Measurements from ENCODE around the gene DGKG.

DGKG gene

GRCh38 chr3:186366206-186366605 lies 4.2 kb upstream of the DGKG start:
- no peak for DNase-seq

- DNase-seq = no peak
Measured at GRCh38 chr3:186365202-186365974, 3.4 kb upstream of the DGKG start.

GRCh38 chr3:186362988-186363387 lies 954 bp upstream of the DGKG start:
- no peak for DNase-seq

- no peak for DNase-seq
Measured at GRCh38 chr3:186362537-186362842, 456 bp upstream of the DGKG start.

GRCh38 chr3:186361246-186361761 lies 730 bp downstream of the DGKG start:
- DNase-seq = no peak

GRCh38 chr3:186360779-186361178 lies 1.3 kb downstream of the DGKG start:
- DNase-seq = no peak

GRCh38 chr3:186359078-186359477 lies 3.0 kb downstream of the DGKG start:
- no peak for DNase-seq

- DNase-seq = no peak
Measured at GRCh38 chr3:186356152-186356551, 5.9 kb downstream of the DGKG start.

GRCh38 chr3:186354100-186354499 lies 7.9 kb downstream of the DGKG start:
- no peak for DNase-seq

GRCh38 chr3:186352369-186352768 lies 9.7 kb downstream of the DGKG start:
- DNase-seq = no peak

GRCh38 chr3:186342197-186342596 lies 19.8 kb downstream of the DGKG start:
- DNase-seq = no peak

- DNase-seq = no peak
Measured at GRCh38 chr3:186340204-186340603, 21.8 kb downstream of the DGKG start.

GRCh38 chr3:186339180-186339918 lies 22.7 kb downstream of the DGKG start:
- no peak for DNase-seq

GRCh38 chr3:186333256-186333655 lies 28.8 kb downstream of the DGKG start:
- DNase-seq = no peak

GRCh38 chr3:186330772-186331460 lies 31.1 kb downstream of the DGKG start:
- DNase-seq = no peak

- DNase-seq = no peak
Measured at GRCh38 chr3:186329589-186329988, 32.4 kb downstream of the DGKG start.

- no peak for DNase-seq
Measured at GRCh38 chr3:186327912-186328487, 34.0 kb downstream of the DGKG start.

GRCh38 chr3:186322761-186323160 lies 39.3 kb downstream of the DGKG start:
- no peak for DNase-seq

GRCh38 chr3:186321746-186322145 lies 40.3 kb downstream of the DGKG start:
- no peak for DNase-seq

GRCh38 chr3:186320862-186321568 lies 41.0 kb downstream of the DGKG start:
- DNase-seq = no peak

- DNase-seq = no peak
Measured at GRCh38 chr3:186319945-186320344, 42.1 kb downstream of the DGKG start.

GRCh38 chr3:186318135-186318534 lies 43.9 kb downstream of the DGKG start:
- DNase-seq = no peak

- no peak for DNase-seq
Measured at GRCh38 chr3:186317478-186317877, 44.6 kb downstream of the DGKG start.
